BLaER1 (cell line): ENCODE measurements around the gene IMMP2L.
"Not testable (repeated sequence)": the region's sequence is repeated elsewhere in the genome, so short reads cannot be mapped to it uniquely, and the experiment has no call there.

Source experiments
- H3K27ac ChIP-seq: shearing (Covaris generic); formaldehyde crosslinking; 2 replicates; pipeline ENCODE4 v1.8.1; 2022
- H3K27me3 ChIP-seq: shearing (Covaris generic); formaldehyde crosslinking; 2 replicates; pipeline ENCODE4 v1.8.1; 2022
- H3K36me3 ChIP-seq: shearing (Covaris generic); formaldehyde crosslinking; 2 replicates; pipeline ENCODE4 v1.8.1; 2022
- H3K4me1 ChIP-seq: shearing (Covaris generic); formaldehyde crosslinking; 2 replicates; pipeline ENCODE4 v1.8.1; 2022
- H3K4me2 ChIP-seq: shearing (Covaris generic); formaldehyde crosslinking; 2 replicates; pipeline ENCODE4 v1.8.1; 2022
- H3K4me3 ChIP-seq: shearing (Covaris generic); formaldehyde crosslinking; 2 replicates; pipeline ENCODE4 v1.8.1; 2022
- H3K9ac ChIP-seq: shearing (Covaris generic); formaldehyde crosslinking; 2 replicates; pipeline ENCODE4 v1.8.1; 2022
- H3K9me3 ChIP-seq: shearing (Covaris generic); formaldehyde crosslinking; 2 replicates; pipeline ENCODE4 v1.8.1; 2022
- H4K20me1 ChIP-seq: shearing (Covaris generic); formaldehyde crosslinking; 2 replicates; pipeline ENCODE4 v1.8.1; 2022
- Cebpa-rat ChIP-seq: shearing (Covaris generic); IDR thresholded peaks from 2 replicates; pipeline ENCODE4 v1.8.1; 2022

Gene IMMP2L

GRCh38 chr7:111586711-111587409, 24.6 kb upstream of the IMMP2L start:
- Histone ChIP-seq H3K4me1 (no peaks in the 10 kb centered on the region), H3K4me2 (no peak overlapping the region), H3K4me3 (no peak overlapping the region), H3K27me3 (no peaks in the 10 kb centered on the region), H3K9me3 (peaks cover 8% of the 10 kb centered on the region), H4K20me1 (no peaks in the 10 kb centered on the region), H3K9ac (no peak overlapping the region), H3K36me3 (no peaks in the 10 kb centered on the region), H3K27ac (no peak overlapping the region)
- no peak for TF ChIP-seq Cebpa-rat

GRCh38 chr7:111581784-111582488, 19.6 kb upstream of the IMMP2L start:
- not testable (repeated sequence) for H3K4me1 ChIP-seq, H3K36me3 ChIP-seq, H3K4me2 ChIP-seq, H3K27me3 ChIP-seq, H4K20me1 ChIP-seq, H3K4me3 ChIP-seq, H3K9ac ChIP-seq, H3K27ac ChIP-seq
- H3K9me3 ChIP-seq = peaks cover 26% of the 10 kb centered on the region

- not testable (repeated sequence) for H3K27me3 ChIP-seq, H3K36me3 ChIP-seq, H3K4me1 ChIP-seq
Observed at GRCh38 chr7:111581207-111581606, 18.9 kb upstream of the IMMP2L start.

GRCh38 chr7:111578754-111579153, 16.5 kb upstream of the IMMP2L start:
- Histone ChIP-seq H3K36me3 (no peaks in the 10 kb centered on the region), H3K4me3 (no peak overlapping the region), H3K4me2 (no peak overlapping the region), H3K4me1 (no peaks in the 10 kb centered on the region), H3K27ac (no peak overlapping the region), H4K20me1 (no peaks in the 10 kb centered on the region), H3K27me3 (no peaks in the 10 kb centered on the region), H3K9me3 (peaks cover 29% of the 10 kb centered on the region), H3K9ac (no peak overlapping the region)
- no peak for TF ChIP-seq Cebpa-rat

More at GRCh38 chr7:111581207-111581606, 18.9 kb upstream of the IMMP2L start:
- peaks cover 29% of the 10 kb centered on the region for H3K9me3 ChIP-seq
- not testable (repeated sequence) for H3K4me3 ChIP-seq, H3K9ac ChIP-seq, H3K4me2 ChIP-seq, H4K20me1 ChIP-seq, H3K27ac ChIP-seq

GRCh38 chr7:111571720-111572119, 9.4 kb upstream of the IMMP2L start:
- peaks cover 39% of the 10 kb centered on the region for H3K9me3 ChIP-seq
- no peaks in the 10 kb centered on the region for H4K20me1 ChIP-seq
- H3K27me3 ChIP-seq = no peaks in the 10 kb centered on the region
- H3K4me2 ChIP-seq = no peak overlapping the region
- H3K36me3 ChIP-seq = no peaks in the 10 kb centered on the region
- H3K4me1 ChIP-seq = no peaks in the 10 kb centered on the region
- no peak overlapping the region for H3K4me3 ChIP-seq
- no peak for TF ChIP-seq Cebpa-rat
- H3K27ac ChIP-seq = no peak overlapping the region
- H3K9ac ChIP-seq = no peak overlapping the region

- Histone ChIP-seq H4K20me1 (no peaks in the 10 kb centered on the region), H3K27ac (no peak overlapping the region), H3K9me3 (peaks cover 39% of the 10 kb centered on the region), H3K36me3 (no peaks in the 10 kb centered on the region), H3K4me1 (no peaks in the 10 kb centered on the region), H3K4me2 (no peak overlapping the region), H3K4me3 (no peak overlapping the region), H3K9ac (no peak overlapping the region), H3K27me3 (no peaks in the 10 kb centered on the region)
- TF ChIP-seq Cebpa-rat = no peak
Observed at GRCh38 chr7:111568870-111569462, 6.7 kb upstream of the IMMP2L start.

- no peak overlapping the region for H3K9ac ChIP-seq
- H4K20me1 ChIP-seq = no peaks in the 10 kb centered on the region
- H3K4me2 ChIP-seq = no peak overlapping the region
- no peaks in the 10 kb centered on the region for H3K27me3 ChIP-seq
- H3K27ac ChIP-seq = no peak overlapping the region
- peaks cover 36% of the 10 kb centered on the region for H3K9me3 ChIP-seq
- TF ChIP-seq Cebpa-rat = no peak
- H3K4me1 ChIP-seq = no peaks in the 10 kb centered on the region
- H3K4me3 ChIP-seq = no peak overlapping the region
- no peaks in the 10 kb centered on the region for H3K36me3 ChIP-seq
Observed at GRCh38 chr7:111568419-111568818, 6.1 kb upstream of the IMMP2L start.

GRCh38 chr7:111564078-111564477, 1.8 kb upstream of the IMMP2L start:
- no peaks in the 10 kb centered on the region for H4K20me1 ChIP-seq
- H3K4me3 ChIP-seq = no peak overlapping the region
- H3K4me1 ChIP-seq = peaks cover 27% of the 10 kb centered on the region
- H3K9ac ChIP-seq = no peak overlapping the region
- no peak for TF ChIP-seq Cebpa-rat
- no peak overlapping the region for H3K27ac ChIP-seq
- no peaks in the 10 kb centered on the region for H3K36me3 ChIP-seq
- H3K4me2 ChIP-seq = no peak overlapping the region
- H3K27me3 ChIP-seq = no peaks in the 10 kb centered on the region
- H3K9me3 ChIP-seq = no peaks in the 10 kb centered on the region; the same call in 1 of the 2 replicates

- Histone ChIP-seq H3K4me3 (peak overlapping the region; percentile 72), H3K4me1 (peaks cover 39% of the 10 kb centered on the region), H3K27ac (peak overlapping the region; percentile 89), H3K9ac (peak overlapping the region; percentile 86), H3K27me3 (no peaks in the 10 kb centered on the region), H3K36me3 (peaks cover 20% of the 10 kb centered on the region), H3K9me3 (peaks cover 5% of the 10 kb centered on the region), H3K4me2 (peak overlapping the region; percentile 90), H4K20me1 (no peaks in the 10 kb centered on the region)
- TF ChIP-seq Cebpa-rat = no peak
Observed at GRCh38 chr7:111561654-111561903, 713 bp downstream of the IMMP2L start.
